ENCODE measurements around the gene UNC119B. TPM values are rescaled to one million over a fixed set of nuclear protein-coding genes. Genes with fewer than 3 reads are reported as not detected.
A peak's percentile ranks its signal among the peaks of the same experiment; 100 is the strongest.

The UNC119B gene
- total RNA-seq, 1 donor from 2014 or later = 80.0 TPM

- H3K27me3 Mint-ChIP-seq (ENCODE audit: low read depth) = no peaks in the 10 kb centered on the region
- TF ChIP-seq CTCF (conservative IDR thresholded peaks at IDR 0.05) = no peak
- peaks cover 6% of the 10 kb centered on the region for H3K36me3 Mint-ChIP-seq (ENCODE audit: low read depth)
- peaks cover 41% of the 10 kb centered on the region for H3K4me1 Mint-ChIP-seq
- DNase-seq (ENCODE audit: low read depth, low spot score) = no peak
- no peaks in the 10 kb centered on the region for H3K9me3 Mint-ChIP-seq
- H3K27ac Mint-ChIP-seq (ENCODE audit: unreplicated experiment) = peak overlapping the region; percentile 21
- peak overlapping the region; percentile 87 for H3K4me3 Mint-ChIP-seq
Measured at GRCh38 chr12:120711411-120711810, 1.2 kb downstream of the UNC119B start.

- Mint-ChIP-seq H3K27me3 (ENCODE audit: low read depth) (no peaks in the 10 kb centered on the region), H3K36me3 (ENCODE audit: low read depth) (peaks cover 10% of the 10 kb centered on the region), H3K4me1 (peaks cover 41% of the 10 kb centered on the region), H3K4me3 (peak overlapping the region; percentile 87), H3K9me3 (no peaks in the 10 kb centered on the region), H3K27ac (ENCODE audit: unreplicated experiment) (no peak overlapping the region)
- no peak for DNase-seq (ENCODE audit: low read depth, low spot score)
- TF ChIP-seq CTCF (conservative IDR thresholded peaks at IDR 0.05) = no peak
Measured at GRCh38 chr12:120712610-120713009, 2.4 kb downstream of the UNC119B start.

GRCh38 chr12:120713861-120714482 lies 3.7 kb downstream of the UNC119B start:
- Mint-ChIP-seq H3K27me3 (ENCODE audit: low read depth) (no peaks in the 10 kb centered on the region), H3K4me3 (peak overlapping the region; percentile 85), H3K4me1 (peaks cover 35% of the 10 kb centered on the region), H3K36me3 (ENCODE audit: low read depth) (peaks cover 14% of the 10 kb centered on the region), H3K9me3 (no peaks in the 10 kb centered on the region), H3K27ac (ENCODE audit: unreplicated experiment) (no peak overlapping the region)
- peak; percentile 90 for TF ChIP-seq CTCF (conservative IDR thresholded peaks at IDR 0.05)
- peak; percentile 83 for DNase-seq (ENCODE audit: low read depth, low spot score)

GRCh38 chr12:120718055-120718454 lies 7.8 kb downstream of the UNC119B start:
- H3K27ac Mint-ChIP-seq (ENCODE audit: unreplicated experiment) = no peak overlapping the region
- H3K9me3 Mint-ChIP-seq = no peaks in the 10 kb centered on the region
- TF ChIP-seq CTCF (conservative IDR thresholded peaks at IDR 0.05) = no peak
- no peak overlapping the region for H3K4me3 Mint-ChIP-seq
- no peak for DNase-seq (ENCODE audit: low read depth, low spot score)
- no peaks in the 10 kb centered on the region for H3K27me3 Mint-ChIP-seq (ENCODE audit: low read depth)
- H3K36me3 Mint-ChIP-seq (ENCODE audit: low read depth) = peaks cover 21% of the 10 kb centered on the region
- peaks cover 8% of the 10 kb centered on the region for H3K4me1 Mint-ChIP-seq

- Mint-ChIP-seq H3K27ac (ENCODE audit: unreplicated experiment) (no peak overlapping the region), H3K4me1 (peaks cover under 1% of the 10 kb centered on the region), H3K36me3 (ENCODE audit: low read depth) (peaks cover 17% of the 10 kb centered on the region), H3K27me3 (ENCODE audit: low read depth) (no peaks in the 10 kb centered on the region), H3K9me3 (no peaks in the 10 kb centered on the region), H3K4me3 (no peak overlapping the region)
- no peak for DNase-seq (ENCODE audit: low read depth, low spot score)
- TF ChIP-seq CTCF (conservative IDR thresholded peaks at IDR 0.05) = no peak
Measured at GRCh38 chr12:120719072-120719471, 8.8 kb downstream of the UNC119B start.

Data from neural crest cell (in vitro differentiated cells).